ENCODE results near the gene C1orf21. TPM values are rescaled to one million over a fixed set of nuclear protein-coding genes. Genes with fewer than 3 reads are reported as not detected.
"Not testable (repeated sequence)": the region's sequence is repeated elsewhere in the genome, so short reads cannot be mapped to it uniquely, and the experiment has no call there.

The C1orf21 gene
- total and polyA plus RNA-seq, 8 donors: 4.1 to 13.9 (median 7.7) TPM

DNA sequence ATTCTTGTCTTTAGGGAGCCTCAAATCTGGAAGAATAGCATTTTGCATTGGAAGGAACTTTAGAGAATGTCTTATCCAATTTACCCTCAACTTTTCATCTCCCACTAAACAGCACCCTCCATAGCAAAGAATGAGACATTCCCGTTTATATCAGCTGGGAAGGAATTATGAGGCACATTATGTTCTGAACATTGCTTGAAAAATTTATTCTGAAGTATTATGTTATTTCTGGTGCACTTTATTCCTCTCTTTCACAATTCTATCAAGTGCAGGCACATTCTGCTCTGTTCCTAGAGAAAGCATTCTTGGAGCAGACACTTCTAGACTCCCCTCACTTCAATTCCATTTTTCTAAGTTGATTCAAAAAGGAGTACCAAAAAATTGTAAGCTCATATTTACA lies 220.0 kb downstream of the C1orf21 start:
- 86 to 90% methylated on average over 1 of the region's 1 CpG for WGBS, 2 donors
- H3K27me3 ChIP-seq: no peaks in the 10 kb centered on the region
- H3K27ac ChIP-seq: no peak overlapping the region
- intact Hi-C loops (cut with DNase I): no loop called here
- H3K4me3 ChIP-seq: no peak overlapping the region
- ATAC-seq (peak in 1 of 4 donors; percentile 32), FAIRE-seq (no peak), DNase-seq (no peak)
- H3K9me3 ChIP-seq: no peaks in the 10 kb centered on the region
- H3K36me3 ChIP-seq: no peaks in the 10 kb centered on the region
- no peak for TF ChIP-seq CTCF (IDR thresholded peaks at IDR 0.05)
- no peaks in the 10 kb centered on the region for H3K4me1 ChIP-seq

GRCh38 chr1:184608581-184608980 lies 221.8 kb downstream of the C1orf21 start:
- WGBS, 2 donors: 95 to 96% methylated on average over 4 of the region's 4 CpGs
- no peaks in the 10 kb centered on the region for H3K27me3 ChIP-seq
- H3K4me1 ChIP-seq: no peaks in the 10 kb centered on the region
- no peaks in the 10 kb centered on the region for H3K9me3 ChIP-seq
- no peak overlapping the region for H3K27ac ChIP-seq
- intact Hi-C loops (cut with DNase I): no loop called here
- DNase-seq (no peak), ATAC-seq (no peak), FAIRE-seq (no peak)
- no peak for TF ChIP-seq CTCF (IDR thresholded peaks at IDR 0.05)
- H3K4me3 ChIP-seq: no peak overlapping the region
- no peaks in the 10 kb centered on the region for H3K36me3 ChIP-seq

DNA sequence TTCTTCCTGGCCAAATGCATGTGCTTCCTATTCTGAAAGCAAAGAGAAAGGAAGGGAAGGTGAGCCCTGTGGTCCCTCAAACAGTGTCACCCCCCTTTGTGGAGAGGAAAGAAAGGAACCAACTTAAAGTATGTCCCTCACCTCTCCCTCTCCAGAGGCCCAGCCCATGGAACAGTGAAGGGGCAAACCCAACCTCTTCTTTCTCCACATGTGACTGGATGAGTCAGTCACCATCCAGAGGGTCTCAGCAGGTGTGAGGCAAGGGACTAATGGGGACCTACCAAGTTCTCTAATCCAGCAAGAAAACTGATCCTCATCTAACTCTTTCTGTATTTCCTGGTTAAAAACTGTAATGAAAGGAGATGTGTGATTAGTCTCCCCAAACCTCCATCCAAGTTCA lies 222.2 kb downstream of the C1orf21 start:
- no peak overlapping the region for H3K27ac ChIP-seq
- TF ChIP-seq CTCF (IDR thresholded peaks at IDR 0.05): no peak
- no peak for DNase-seq
- no peaks in the 10 kb centered on the region for H3K4me1 ChIP-seq
- no peaks in the 10 kb centered on the region for H3K9me3 ChIP-seq
- intact Hi-C loops (cut with DNase I): no loop called here
- no peaks in the 10 kb centered on the region for H3K36me3 ChIP-seq
- no peak for FAIRE-seq
- H3K27me3 ChIP-seq: no peaks in the 10 kb centered on the region
- no peak for ATAC-seq
- H3K4me3 ChIP-seq: no peak overlapping the region

- TF ChIP-seq CTCF (IDR thresholded peaks at IDR 0.05): no peak
- no peaks in the 10 kb centered on the region for H3K36me3 ChIP-seq
- H3K27me3 ChIP-seq: no peaks in the 10 kb centered on the region
- H3K4me1 ChIP-seq: no peaks in the 10 kb centered on the region
- no peak overlapping the region for H3K4me3 ChIP-seq
- intact Hi-C loops (cut with DNase I): no loop called here
- 72 to 74% methylated on average over 12 of the region's 12 CpGs for WGBS, 2 donors
- DNase-seq (no peak), ATAC-seq (peak in 2 of 4 donors; percentile 22 to 30), FAIRE-seq (no peak)
- H3K27ac ChIP-seq: no peak overlapping the region
- H3K9me3 ChIP-seq: no peaks in the 10 kb centered on the region
Measured at GRCh38 chr1:184610876-184611595, 224.2 kb downstream of the C1orf21 start.

DNA sequence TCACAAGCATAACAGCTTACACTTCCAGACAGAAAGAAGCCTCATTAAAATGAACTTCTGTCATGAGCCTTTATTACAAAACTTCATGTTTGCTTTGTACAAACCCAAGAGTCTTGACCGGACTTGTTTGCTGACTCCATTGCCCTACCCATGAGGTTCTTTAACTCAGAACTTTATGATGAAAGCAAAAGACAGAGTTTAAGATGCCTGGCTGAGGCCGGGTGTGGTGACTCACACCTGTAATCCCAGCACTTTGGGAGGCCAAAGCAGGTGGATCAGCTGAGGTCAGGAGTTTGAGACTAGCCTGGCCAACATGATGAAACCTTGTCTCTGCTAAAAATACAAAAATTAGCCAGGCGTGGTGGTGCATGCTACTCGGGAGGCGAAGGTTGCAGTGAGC lies 225.4 kb downstream of the C1orf21 start:
- H3K4me3 ChIP-seq; H3K27me3 ChIP-seq; ATAC-seq; H3K36me3 ChIP-seq; H3K4me1 ChIP-seq; FAIRE-seq; DNase-seq; H3K9me3 ChIP-seq; H3K27ac ChIP-seq; intact Hi-C loops (cut with DNase I): not testable (repeated sequence)
- WGBS, 2 donors: 96 to 98% methylated on average over 5 of the region's 5 CpGs
